Lower leg skin (tissue), 4 donors: ENCODE data around the gene ISYNA1. TPM values are rescaled to one million over a fixed set of nuclear protein-coding genes. Genes with fewer than 3 reads are reported as not detected.

Source experiments
- DNase-seq, 2 donors: peaks; one replicate each; pipeline ENCODE4 v3.0.0-alpha.2; 2019; ENCODE audit warnings: low spot score in 2 of 2
- H3K4me3 ChIP-seq: fragments of 200-600 bp; sonication (generic); 2 replicates; pipeline ENCODE4 v1.5.1; 2017; ENCODE audit warnings: mild to moderate bottlenecking, low read depth; ENCODE audit not compliant: poor library complexity, severe bottlenecking
- POLR2A ChIP-seq, 2 donors: fragments of 450-650 bp; IDR thresholded peaks; one replicate each; pipeline ENCODE4 v1.6.1; 2016 to 2017; ENCODE audit warnings: antibody characterized with exemption in 2 of 2, mild to moderate bottlenecking in 1 of 2, moderate library complexity in 1 of 2
- WGBS, 2 donors: methylation state at CpG; one replicate each; pipeline ENCODE4 v1.1.5; 2018; 5-methylcytosine and 5-hydroxymethylcytosine counted together
- intact Hi-C: fragments of 100-400 bp; cut with DNase I; formaldehyde crosslinking; loops from one replicate; pipeline ENCODE4 v1.15.0; 2023; ENCODE audit warnings: low total_unique reads
- total RNA-seq, 4 donors: library from RNA; depleted of rRNA; stranded (reverse); fragments of >200 nt; gene quantifications; one replicate each; pipeline ENCODE4 v1.1.0, GENCODE V29; 2016
- TF ChIP-seq, protein P1 (sequence below), 3 donors: fragments of 450-650 bp; IDR thresholded peaks; one replicate each; pipeline ENCODE4 v1.5.1; 2016; ENCODE audit warnings: antibody characterized with exemption in 3 of 3, mild to moderate bottlenecking in 3 of 3, moderate library complexity in 2 of 3

The ISYNA1 gene
- total RNA-seq, 4 donors from 2014 or later: 16.9 to 29.9 (median 22.3) TPM

DNA sequence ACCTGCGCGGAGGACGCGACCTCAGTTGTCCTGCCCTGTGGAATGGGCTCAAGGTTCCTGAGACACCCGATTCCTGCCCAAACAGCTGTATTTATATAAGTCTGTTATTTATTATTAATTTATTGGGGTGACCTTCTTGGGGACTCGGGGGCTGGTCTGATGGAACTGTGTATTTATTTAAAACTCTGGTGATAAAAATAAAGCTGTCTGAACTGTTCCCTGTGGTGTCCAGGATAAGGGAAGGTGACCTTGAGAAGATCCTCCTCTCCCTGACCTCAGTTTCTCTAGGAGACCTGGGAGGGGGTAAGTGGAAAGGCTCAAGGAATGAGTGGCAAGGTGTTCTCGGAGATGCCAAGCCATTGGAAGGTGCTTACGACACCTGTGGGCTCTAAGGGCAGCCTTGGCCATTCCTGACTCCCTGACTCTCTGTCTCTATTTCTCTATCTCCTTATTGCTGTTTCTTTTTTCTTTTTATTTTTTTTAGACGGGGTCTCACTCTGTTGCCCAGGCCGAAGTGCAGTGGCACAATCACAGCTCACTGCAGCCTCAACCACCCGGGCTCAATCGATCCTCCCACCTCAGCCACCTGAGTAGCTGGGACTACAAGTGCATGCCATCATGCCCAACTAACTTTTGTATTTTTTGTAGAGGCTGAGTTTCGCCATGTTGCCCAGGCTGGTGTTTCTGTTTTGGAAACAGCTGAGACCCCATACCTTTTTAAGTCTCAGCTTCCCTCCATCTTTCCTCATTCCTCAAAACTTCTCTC, 48.8 kb downstream of the ISYNA1 start:
- TF ChIP-seq POLR2A (IDR thresholded peaks at IDR 0.05): no peak
- TF ChIP-seq, protein P1, sequence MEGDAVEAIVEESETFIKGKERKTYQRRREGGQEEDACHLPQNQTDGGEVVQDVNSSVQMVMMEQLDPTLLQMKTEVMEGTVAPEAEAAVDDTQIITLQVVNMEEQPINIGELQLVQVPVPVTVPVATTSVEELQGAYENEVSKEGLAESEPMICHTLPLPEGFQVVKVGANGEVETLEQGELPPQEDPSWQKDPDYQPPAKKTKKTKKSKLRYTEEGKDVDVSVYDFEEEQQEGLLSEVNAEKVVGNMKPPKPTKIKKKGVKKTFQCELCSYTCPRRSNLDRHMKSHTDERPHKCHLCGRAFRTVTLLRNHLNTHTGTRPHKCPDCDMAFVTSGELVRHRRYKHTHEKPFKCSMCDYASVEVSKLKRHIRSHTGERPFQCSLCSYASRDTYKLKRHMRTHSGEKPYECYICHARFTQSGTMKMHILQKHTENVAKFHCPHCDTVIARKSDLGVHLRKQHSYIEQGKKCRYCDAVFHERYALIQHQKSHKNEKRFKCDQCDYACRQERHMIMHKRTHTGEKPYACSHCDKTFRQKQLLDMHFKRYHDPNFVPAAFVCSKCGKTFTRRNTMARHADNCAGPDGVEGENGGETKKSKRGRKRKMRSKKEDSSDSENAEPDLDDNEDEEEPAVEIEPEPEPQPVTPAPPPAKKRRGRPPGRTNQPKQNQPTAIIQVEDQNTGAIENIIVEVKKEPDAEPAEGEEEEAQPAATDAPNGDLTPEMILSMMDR (IDR thresholded peaks at IDR 0.05): no peak
- 81 to 83% methylated on average over 13 of the region's 13 CpGs for WGBS, 2 donors
- no peak overlapping the region for H3K4me3 ChIP-seq
- no peak for DNase-seq
- intact Hi-C loops: no loop called here

- 16 to 18% methylated on average over 34 to 37 of the region's 86 CpGs for WGBS, 2 donors
- intact Hi-C loops: no loop called here
- peak; percentile 63 to 96 for DNase-seq
Measured at GRCh38 chr19:18388100-18388959, 49.6 kb downstream of the ISYNA1 start.

DNA sequence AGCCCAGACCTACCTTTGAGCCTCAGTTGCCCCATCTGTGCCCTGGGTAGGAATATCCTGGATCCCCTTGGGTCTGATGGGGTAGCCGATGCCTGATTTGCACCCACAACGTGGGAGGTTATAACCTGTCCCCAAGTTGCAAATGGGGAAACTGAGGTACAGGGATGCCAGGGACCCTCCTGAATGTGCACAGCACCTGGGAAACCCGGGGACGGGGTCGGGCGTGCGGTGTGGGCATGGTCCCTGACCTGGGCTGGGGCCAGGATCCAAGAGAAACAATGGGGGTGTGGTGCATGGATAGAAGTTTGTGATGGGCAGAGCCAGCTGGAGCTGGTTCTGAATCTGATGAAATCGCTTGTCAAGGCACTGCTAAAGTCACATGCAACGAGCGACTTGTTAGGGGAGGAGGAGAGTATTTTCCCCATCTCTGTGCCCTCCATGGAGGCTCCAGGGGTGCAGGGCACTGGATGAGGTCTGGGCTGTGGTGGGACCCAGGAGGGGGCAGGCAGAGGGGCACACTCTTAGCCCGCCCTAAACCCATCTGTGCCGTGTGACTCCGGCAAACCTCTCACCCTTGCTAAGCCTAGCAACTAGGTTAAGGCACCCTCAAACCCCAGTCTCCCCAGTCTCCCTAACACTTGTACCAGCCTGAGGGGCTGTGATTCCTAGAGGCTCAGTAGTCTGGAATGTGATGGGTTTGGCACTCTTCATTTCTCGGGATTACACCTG, 51.2 kb downstream of the ISYNA1 start:
- intact Hi-C loops: no loop called here
- DNase-seq: peak; percentile 62 to 88
- no peak for TF ChIP-seq POLR2A (IDR thresholded peaks at IDR 0.05)
- TF ChIP-seq, protein P1 (IDR thresholded peaks at IDR 0.05): no peak
- H3K4me3 ChIP-seq: no peak overlapping the region
- 48 to 50% methylated on average over 13 to 14 of the region's 14 CpGs for WGBS, 2 donors

More at GRCh38 chr19:18388100-18388959, 49.6 kb downstream of the ISYNA1 start:
- no peak for TF ChIP-seq POLR2A (IDR thresholded peaks at IDR 0.05)
- TF ChIP-seq, protein P1 (IDR thresholded peaks at IDR 0.05): peak in 2 of 3 donors; percentile 86 to 93
- no peak overlapping the region for H3K4me3 ChIP-seq

DNA sequence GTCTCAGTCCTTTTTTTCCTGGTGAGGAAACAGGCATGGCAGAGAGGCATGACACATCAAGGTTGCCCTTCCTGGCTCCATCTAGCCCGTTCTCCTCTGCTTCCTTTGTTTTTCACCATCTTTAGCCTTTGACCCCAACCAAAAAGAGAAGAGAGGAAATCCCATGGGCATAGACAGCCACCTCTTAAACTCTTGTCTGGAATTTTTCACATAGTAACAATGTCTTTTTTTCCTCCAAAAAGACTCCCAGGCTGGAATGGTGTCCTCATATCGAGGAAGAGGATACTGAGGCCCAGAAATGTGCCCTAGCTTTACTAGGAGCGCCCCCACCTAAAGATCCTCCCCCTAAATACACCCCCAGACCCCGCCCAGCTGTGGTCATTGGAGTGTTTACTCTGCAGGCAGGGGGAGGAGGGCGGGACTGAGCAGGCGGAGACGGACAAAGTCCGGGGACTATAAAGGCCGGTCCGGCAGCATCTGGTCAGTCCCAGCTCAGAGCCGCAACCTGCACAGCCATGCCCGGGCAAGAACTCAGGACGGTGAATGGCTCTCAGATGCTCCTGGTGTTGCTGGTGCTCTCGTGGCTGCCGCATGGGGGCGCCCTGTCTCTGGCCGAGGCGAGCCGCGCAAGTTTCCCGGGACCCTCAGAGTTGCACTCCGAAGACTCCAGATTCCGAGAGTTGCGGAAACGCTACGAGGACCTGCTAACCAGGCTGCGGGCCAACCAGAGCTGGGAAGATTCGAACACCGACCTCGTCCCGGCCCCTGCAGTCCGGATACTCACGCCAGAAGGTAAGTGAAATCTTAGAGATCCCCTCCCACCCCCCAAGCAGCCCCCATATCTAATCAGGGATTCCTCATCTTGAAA, 52.0 kb downstream of the ISYNA1 start, which contains the start of gene GDF15:
GDF15 (plus strand) TSS at position 484 of the 868 bp plus-strand sequence; CDS start at position 516, 32 bp downstream.
- intact Hi-C loops: no loop called here

More for the DNA sequence above, 52.0 kb downstream of the ISYNA1 start, which contains the start of gene GDF15:
- H3K4me3 ChIP-seq: no peak within 1 kb of the TSS
- TF ChIP-seq, protein P1 (IDR thresholded peaks at IDR 0.05): no peak
- no peak for TF ChIP-seq POLR2A (IDR thresholded peaks at IDR 0.05)
- peak; percentile 55 to 93 for DNase-seq
- 33 to 55% methylated on average over 15 to 33 of the region's 33 CpGs for WGBS, 2 donors
